Measurements from ENCODE around the gene HEBP2.

The HEBP2 gene

GRCh38 chr6:138397128-138398122, 6.6 kb upstream of the HEBP2 start:
- no peak for DNase-seq

- DNase-seq = no peak
These were observed 3.7 kb upstream of the HEBP2 start for GRCh38 chr6:138400326-138400725.

- DNase-seq = no peak
These were observed 1.8 kb upstream of the HEBP2 start for GRCh38 chr6:138401960-138402837.

GRCh38 chr6:138402838-138403187, 1.2 kb upstream of the HEBP2 start:
- DNase-seq = no peak

GRCh38 chr6:138403324-138403800, 661 bp upstream of the HEBP2 start:
- DNase-seq = peak; percentile 6

- DNase-seq = no peak
These were observed 779 bp downstream of the HEBP2 start for GRCh38 chr6:138404666-138405337.

GRCh38 chr6:138405816-138406413, 1.9 kb downstream of the HEBP2 start:
- no peak for DNase-seq

- no peak for DNase-seq
These were observed 2.4 kb downstream of the HEBP2 start for GRCh38 chr6:138406443-138406842.

GRCh38 chr6:138410048-138410735, 6.2 kb downstream of the HEBP2 start:
- no peak for DNase-seq

GRCh38 chr6:138410972-138411880, 7.2 kb downstream of the HEBP2 start:
- no peak for DNase-seq

- DNase-seq = no peak
These were observed 11.1 kb downstream of the HEBP2 start for GRCh38 chr6:138415125-138415524.

- DNase-seq = no peak
These were observed 12.2 kb downstream of the HEBP2 start for GRCh38 chr6:138416206-138416605.

- no peak for DNase-seq
These were observed 13.6 kb downstream of the HEBP2 start for GRCh38 chr6:138417493-138418117.

- no peak for DNase-seq
These were observed 14.2 kb downstream of the HEBP2 start for GRCh38 chr6:138418118-138418742.

GRCh38 chr6:138419766-138420165, 15.7 kb downstream of the HEBP2 start:
- no peak for DNase-seq

- no peak for DNase-seq
These were observed 16.3 kb downstream of the HEBP2 start for GRCh38 chr6:138420356-138420755.

- DNase-seq = no peak
These were observed 17.1 kb downstream of the HEBP2 start for GRCh38 chr6:138421089-138421488.

GRCh38 chr6:138421608-138422007, 17.6 kb downstream of the HEBP2 start:
- no peak for DNase-seq

GRCh38 chr6:138422861-138423260, 18.8 kb downstream of the HEBP2 start:
- no peak for DNase-seq

Data from NCI-H1694 treated with DMSO at 0.1 percent for 48 hours (cell line).